ENCODE results near the gene NPHS2.

DNA sequence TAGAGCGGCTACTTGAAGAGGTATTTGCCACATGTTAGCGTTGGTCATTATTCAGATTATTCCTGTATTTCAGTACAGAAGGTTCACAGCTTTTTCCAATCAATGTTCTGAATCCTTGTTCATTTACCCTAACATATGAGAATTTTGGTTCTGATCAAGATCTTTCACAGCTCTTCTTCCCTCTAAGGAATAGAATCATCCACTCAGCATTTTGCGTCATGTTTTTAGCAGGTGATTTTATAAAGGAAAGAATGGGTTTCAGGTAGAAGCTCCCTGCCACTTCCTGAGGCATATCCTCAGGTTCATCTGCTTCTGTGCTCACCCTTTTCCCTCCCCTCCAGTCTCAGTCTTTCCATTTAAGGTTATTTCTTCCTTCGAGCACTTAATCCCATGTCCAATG is 66.4 kb downstream of the NPHS2 start:
- TF ChIP-seq POLR2A (IDR thresholded peaks at IDR 0.05; ENCODE audit: low read depth, low read length), result no peak
- TF ChIP-seq, protein P1, sequence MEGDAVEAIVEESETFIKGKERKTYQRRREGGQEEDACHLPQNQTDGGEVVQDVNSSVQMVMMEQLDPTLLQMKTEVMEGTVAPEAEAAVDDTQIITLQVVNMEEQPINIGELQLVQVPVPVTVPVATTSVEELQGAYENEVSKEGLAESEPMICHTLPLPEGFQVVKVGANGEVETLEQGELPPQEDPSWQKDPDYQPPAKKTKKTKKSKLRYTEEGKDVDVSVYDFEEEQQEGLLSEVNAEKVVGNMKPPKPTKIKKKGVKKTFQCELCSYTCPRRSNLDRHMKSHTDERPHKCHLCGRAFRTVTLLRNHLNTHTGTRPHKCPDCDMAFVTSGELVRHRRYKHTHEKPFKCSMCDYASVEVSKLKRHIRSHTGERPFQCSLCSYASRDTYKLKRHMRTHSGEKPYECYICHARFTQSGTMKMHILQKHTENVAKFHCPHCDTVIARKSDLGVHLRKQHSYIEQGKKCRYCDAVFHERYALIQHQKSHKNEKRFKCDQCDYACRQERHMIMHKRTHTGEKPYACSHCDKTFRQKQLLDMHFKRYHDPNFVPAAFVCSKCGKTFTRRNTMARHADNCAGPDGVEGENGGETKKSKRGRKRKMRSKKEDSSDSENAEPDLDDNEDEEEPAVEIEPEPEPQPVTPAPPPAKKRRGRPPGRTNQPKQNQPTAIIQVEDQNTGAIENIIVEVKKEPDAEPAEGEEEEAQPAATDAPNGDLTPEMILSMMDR (conservative IDR thresholded peaks at IDR 0.05; ENCODE audit: low read depth, low read length), result no peak
- no peak for TF ChIP-seq CEBPB (IDR thresholded peaks at IDR 0.05; ENCODE audit: low read depth, low read length)
- no peak for TF ChIP-seq RCOR1 (IDR thresholded peaks at IDR 0.05; ENCODE audit: insufficient replicate concordance, low read length)

Measured in IMR-90 (cell line).